IPS DF 4.7 (cell line): ENCODE data around the gene ARGLU1.

ENCODE experiments used
- DNase-seq: peaks from one replicate; pipeline ENCODE4 v3.0.0-alpha.2; 2013; ENCODE audit warnings: low spot score; ENCODE audit errors: extremely low read depth

ARGLU1 gene

GRCh38 chr13:106526738-106527444 is 41.0 kb downstream of the ARGLU1 start:
- DNase-seq, result no peak

DNA sequence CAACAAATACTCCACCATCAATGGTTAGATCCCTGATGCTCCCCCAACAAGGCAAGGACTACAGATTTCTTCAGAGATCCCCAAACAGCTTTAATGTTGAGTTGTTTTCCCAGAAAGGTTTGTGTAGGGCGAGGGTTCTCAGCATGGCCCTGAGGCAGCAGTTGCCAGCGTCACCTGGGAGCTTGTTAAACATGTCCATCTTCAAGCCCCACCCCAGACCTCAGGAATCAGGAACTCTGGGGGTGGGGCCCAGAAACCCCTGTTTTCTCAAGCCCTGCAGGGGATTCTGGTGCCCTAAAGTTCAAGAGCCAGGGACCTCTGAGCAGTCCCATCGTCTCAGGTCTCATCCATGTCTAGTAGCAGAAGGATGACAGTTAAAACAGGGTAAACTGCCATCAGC is 42.1 kb downstream of the ARGLU1 start:
- DNase-seq, result no peak

DNA sequence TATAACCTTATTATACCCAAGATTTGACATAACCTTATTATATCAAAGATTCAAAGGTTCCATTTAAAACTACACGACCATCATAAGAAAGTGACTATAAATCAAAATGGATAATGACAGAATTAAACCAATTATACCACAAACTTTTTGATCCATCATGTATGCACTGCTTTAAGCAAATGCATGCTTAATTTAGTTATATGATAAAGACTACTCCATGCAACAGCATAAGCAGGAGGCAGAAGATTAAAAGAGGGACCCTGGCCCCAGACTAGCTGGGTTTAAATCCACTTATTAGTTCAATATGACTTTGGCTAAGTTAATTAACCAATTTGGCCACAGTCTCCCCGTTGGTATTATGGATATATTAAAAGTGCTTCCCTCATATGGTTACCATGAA is 43.8 kb downstream of the ARGLU1 start:
- no peak for DNase-seq

DNA sequence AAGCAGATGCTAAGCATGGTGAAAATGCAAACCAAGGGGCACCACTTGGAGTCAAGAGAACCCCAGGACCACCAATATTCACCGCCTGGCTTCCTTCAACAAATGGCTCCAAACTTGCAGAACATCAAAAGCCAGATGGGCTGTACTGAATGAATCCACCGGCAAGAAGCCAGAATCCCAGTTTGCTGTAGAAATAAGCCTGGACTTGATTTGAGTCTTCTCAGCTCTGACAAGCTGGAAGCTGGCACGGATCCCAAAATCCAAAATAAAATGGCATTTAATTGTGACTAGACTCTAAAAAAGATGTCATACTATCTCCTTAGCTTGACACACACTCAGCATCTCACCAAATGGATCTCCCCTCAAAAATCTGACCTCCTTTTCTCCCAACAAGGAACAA is 44.4 kb downstream of the ARGLU1 start:
- DNase-seq, result no peak

DNA sequence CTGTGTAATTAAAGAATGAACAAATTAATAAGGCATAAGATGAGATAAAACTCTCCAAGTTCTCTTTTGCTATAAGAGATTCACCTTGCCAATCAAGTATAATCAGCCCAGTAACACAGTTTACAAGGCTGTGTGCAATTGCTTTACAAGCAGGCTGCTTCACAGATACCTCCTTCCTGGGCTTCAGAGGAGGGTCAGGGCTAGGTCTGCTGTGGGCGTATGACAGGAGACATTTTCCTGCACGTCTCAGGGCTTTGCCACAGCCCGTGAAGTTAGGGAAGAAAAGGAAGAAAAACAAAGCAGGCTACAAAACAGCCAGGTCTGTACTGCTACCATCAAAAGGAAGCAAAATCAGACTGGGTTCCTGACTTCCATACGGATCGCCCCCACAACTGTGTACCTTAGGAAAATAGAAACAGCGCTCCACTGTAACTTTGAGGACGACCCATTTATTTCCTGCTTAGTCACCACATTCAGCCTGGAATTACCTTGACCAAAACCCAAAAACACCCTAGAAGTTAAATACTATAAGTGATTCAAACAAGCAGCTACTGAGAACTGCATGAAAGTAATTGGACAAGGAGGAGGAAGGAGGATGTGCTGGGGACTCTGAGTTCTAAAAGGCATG is 44.9 kb downstream of the ARGLU1 start:
- DNase-seq, result no peak

DNA sequence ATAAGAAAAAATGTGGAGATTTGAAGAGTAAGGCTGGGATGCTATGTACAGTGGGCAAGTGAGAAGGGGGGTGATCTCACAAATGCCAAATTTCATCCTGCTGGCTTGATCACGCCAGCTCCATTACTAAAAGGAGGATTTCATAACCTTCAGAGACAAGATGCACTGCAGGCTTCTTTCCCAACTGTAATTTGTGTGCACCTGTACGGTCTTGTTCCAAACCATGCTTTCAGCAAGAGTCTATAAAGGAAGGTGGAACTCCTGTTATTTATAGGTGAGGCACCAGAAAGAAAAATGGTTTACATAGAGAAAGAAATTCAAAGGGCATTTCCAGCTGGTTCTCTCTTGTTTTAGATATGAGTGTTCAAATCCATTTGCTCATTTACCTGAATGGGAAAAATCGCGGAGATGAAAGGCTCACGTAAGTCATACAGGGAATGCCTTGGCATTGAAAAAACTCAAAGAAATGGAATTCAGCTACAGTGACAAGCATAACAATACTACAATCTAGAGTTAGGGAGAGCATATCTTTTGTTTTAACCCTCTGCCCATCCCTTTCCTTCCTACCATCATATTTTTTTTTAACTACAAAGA is 45.7 kb downstream of the ARGLU1 start:
- DNase-seq, result no peak

DNA sequence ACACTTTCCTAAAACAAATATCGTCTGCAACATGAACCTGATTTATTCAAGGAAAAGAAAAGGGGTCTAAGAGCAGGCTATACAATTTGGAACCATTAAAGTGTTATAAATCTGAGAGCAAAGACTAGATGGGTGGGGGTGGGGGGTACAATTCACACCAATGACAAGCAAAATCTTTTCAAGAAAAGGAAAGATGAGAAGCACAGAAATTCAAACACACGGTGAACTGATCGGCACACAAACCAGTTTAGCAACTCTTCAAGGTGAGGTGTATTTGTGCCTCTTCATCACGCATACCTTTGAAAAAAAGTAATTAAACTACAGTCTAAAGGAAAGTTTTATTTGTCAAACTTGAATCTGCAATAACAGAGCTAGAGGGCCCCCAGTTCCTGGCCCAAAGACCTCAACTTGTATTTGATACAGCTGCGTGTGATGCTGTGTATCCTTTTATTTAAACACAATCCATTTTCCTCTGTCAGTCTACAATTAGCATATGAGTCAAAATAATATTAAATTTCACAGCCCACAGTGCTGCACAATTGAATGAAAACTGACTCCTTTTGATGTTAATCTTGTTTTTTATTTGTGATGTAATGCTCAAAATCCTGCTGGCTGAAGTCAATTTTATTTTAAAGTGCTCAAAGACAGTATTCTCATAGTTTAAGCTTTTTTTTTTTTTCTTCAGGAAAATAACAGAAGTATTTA is 46.7 kb downstream of the ARGLU1 start:
- DNase-seq, result no peak

- DNase-seq, result no peak
Observed at GRCh38 chr13:106520251-106521054, 47.5 kb downstream of the ARGLU1 start.

GRCh38 chr13:106518512-106518911 is 49.4 kb downstream of the ARGLU1 start:
- DNase-seq, result no peak

- no peak for DNase-seq
Observed at GRCh38 chr13:106517109-106517847, 50.7 kb downstream of the ARGLU1 start.

DNA sequence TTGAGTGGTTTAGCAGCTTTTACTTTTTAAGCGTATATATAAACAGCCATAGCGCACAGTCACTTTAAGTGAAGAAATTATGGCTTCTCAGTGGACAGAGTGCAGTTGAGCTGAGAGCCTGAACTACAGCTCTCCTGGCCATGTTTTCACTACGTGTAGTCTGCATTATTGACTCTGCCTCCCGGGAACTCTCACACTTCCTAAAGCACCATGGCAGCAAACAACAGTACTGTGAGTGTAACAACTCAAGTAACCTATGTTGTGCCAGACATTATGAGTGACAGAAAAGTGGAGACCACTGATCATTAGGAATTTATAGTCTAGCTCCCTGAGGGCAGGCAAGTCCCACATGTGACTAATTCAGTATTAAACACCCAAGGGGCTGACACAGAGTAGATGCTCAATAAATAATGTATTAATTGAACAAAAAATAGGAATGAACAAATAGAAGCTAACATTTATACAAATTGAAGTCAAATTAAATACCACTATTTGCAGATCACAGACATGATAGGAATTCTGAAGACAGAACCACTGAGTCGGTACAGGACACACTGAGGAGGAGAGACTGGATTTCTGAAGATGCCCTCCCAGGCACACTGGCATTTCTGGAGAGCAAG is 52.2 kb downstream of the ARGLU1 start:
- DNase-seq, result no peak

- DNase-seq, result no peak
Observed at GRCh38 chr13:106514928-106515634, 52.9 kb downstream of the ARGLU1 start.

- no peak for DNase-seq
Observed at GRCh38 chr13:106513025-106513983, 54.6 kb downstream of the ARGLU1 start.

DNA sequence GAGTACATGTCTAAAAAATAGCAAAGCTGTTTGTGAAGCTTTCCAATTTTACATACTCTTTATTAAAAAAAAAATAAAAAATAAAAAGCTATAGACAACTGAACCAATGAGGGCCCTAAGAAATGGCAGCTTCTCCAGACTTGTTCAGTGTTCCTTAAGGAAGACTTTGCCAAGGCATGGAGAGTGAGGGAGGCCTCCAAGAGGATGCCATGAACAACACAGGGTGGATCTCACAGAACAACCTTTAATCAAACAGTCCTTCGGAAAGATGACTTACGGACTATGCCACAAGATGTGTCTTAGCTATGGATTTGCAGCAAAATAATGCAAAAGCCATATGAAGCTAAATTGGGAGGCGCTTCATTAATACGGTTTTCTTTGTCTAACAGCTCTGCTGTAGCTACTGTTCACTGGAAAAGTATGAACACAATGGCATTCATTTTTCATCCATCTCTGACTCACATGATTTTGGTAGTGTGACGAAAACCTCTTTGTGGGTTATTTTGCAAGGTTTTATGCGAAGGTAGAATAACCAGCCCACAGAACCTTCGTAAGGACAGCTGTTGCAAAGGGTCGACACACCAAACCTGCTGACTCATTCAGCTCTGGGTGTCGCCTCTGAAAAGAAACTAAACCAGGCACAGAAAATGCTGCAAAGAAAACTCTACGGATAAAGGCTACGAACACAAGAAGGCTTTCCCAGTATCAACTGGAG is 60.2 kb downstream of the ARGLU1 start:
- DNase-seq, result no peak

- no peak for DNase-seq
Observed at GRCh38 chr13:106506286-106506685, 61.7 kb downstream of the ARGLU1 start.

- DNase-seq, result no peak
Observed at GRCh38 chr13:106505732-106506131, 62.2 kb downstream of the ARGLU1 start.

DNA sequence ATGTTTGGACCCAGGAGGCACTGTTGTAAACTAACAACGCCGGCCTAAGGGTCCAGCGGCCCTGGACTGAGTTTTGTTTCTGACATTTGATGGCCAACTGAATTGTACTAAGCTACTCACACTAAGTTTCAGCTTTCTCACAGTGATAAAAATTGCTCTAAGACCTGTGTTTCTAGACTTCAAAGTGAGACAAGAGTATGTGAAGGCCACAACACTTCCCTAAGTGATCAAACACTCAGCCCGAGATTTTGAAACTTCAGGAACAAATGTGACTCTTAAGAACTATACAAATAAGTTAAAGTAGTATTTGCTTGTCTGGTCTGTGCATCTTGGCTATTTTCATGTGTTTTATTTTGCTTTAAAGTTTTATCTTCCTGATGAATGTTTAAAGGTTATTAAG is 62.6 kb downstream of the ARGLU1 start:
- no peak for DNase-seq
